HepG2 (cell line): ENCODE data around the gene ZSCAN26. TPM values are rescaled to one million over a fixed set of nuclear protein-coding genes. Genes with fewer than 3 reads are reported as not detected.

ENCODE experiments used
- ATAC-seq: fragments of 200-7000 bp; cut with Tn5 transposase; 3 replicates; pipeline ENCODE4 v1.9.1; 2020; ENCODE audit warnings: mild to moderate bottlenecking, moderate library complexity
- BruUV-seq: library from RNA; stranded (reverse); fragments of 400-500 nt; replicated peaks from 2 replicates; lab custom pipeline; 2021; lab: Mats Ljungman, UMichigan
- CTCF ChIA-PET: fragments of 300-600 bp; formaldehyde crosslinking; extraction: SDS; loops from one replicate; lab custom pipeline; 2021; ENCODE audit warnings: low total read pairs, inconsistent platforms, low intra/inter-chr PET ratio; lab: Yijun Ruan, JAX
- POLR2A ChIA-PET: fragments of 350-600 bp; sonication (Branson Sonifier 250); formaldehyde crosslinking; loops from one replicate; lab custom pipeline; 2020; ENCODE audit warnings: antibody characterized with exemption, inconsistent platforms; lab: Yijun Ruan, JAX
- DNase-seq: peaks from one replicate; pipeline ENCODE4 v3.0.0-alpha.2; 2015; ENCODE audit warnings: low spot score
- FAIRE-seq: peaks from 3 replicates; lab custom pipeline; 2011; peaks lifted over from hg19 to GRCh38; lab: Jason Lieb, UNC
- H2AFZ ChIP-seq: one replicate; pipeline ENCODE4 v1.6.1; 2011; ENCODE audit warnings: low read length, inconsistent platforms
- H3K27ac ChIP-seq: fragments of 300-600 bp; 3 replicates; pipeline ENCODE4 v1.8.0; 2011; ENCODE audit warnings: mixed run types, mild to moderate bottlenecking, mixed read lengths, low read length, inconsistent platforms; ENCODE audit not compliant: insufficient read depth; ENCODE audit errors: extremely low read length
- H3K27me3 ChIP-seq, 2 experiments: fragments of 200-600 bp in 1 of 2; 2 replicates in 1 of 2; 3 replicates in 1 of 2; pipeline versions ENCODE4 v1.6.0 to v1.8.0; 2011; ENCODE audit warnings: low read length in 2 of 2, mild to moderate bottlenecking in 2 of 2, moderate library complexity in 2 of 2, inconsistent platforms in 1 of 2; ENCODE audit not compliant: insufficient read depth in 2 of 2, control insufficient read depth in 1 of 2
- H3K36me3 ChIP-seq, 2 experiments: fragments of 200-600 bp in 1 of 2; replicated peaks in 1 of 2; 2 replicates in 1 of 2; 3 replicates in 1 of 2; pipeline versions ENCODE4 v1.5.1 to v1.8.0; 2011; ENCODE audit warnings: low read length in 2 of 2, inconsistent platforms in 1 of 2; ENCODE audit not compliant: insufficient read depth in 2 of 2, control insufficient read depth in 1 of 2
- H3K4me1 ChIP-seq: 2 replicates; pipeline ENCODE4 v1.5.1; 2012; ENCODE audit warnings: low read length, inconsistent platforms; ENCODE audit not compliant: insufficient read depth
- H3K4me2 ChIP-seq: 2 replicates; pipeline ENCODE4 v1.6.0; 2011; ENCODE audit warnings: low read depth, low read length, inconsistent platforms
- H3K4me3 ChIP-seq, 3 experiments: fragments of 200-600 bp in 1 of 3; sonication (generic), shearing (Covaris generic) in 1 of 3; replicated peaks in 1 of 3; 2 replicates each; pipeline ENCODE4 v1.5.1; 2011 to 2016; ENCODE audit warnings: low read length in 3 of 3, inconsistent platforms in 2 of 3, low read depth in 2 of 3, mild to moderate bottlenecking in 2 of 3, control low read depth in 1 of 3, mixed read lengths in 1 of 3; ENCODE audit not compliant: insufficient read depth in 1 of 3
- H3K79me2 ChIP-seq: one replicate; pipeline ENCODE4 v1.6.1; 2011; ENCODE audit warnings: low read length, inconsistent platforms; ENCODE audit not compliant: insufficient read depth
- H3K9ac ChIP-seq: 2 replicates; pipeline ENCODE4 v1.6.0; 2011; ENCODE audit warnings: mild to moderate bottlenecking, low read depth, low read length, inconsistent platforms; ENCODE audit not compliant: insufficient read depth
- H3K9me3 ChIP-seq: 2 replicates; pipeline ENCODE4 v1.5.1; 2012; ENCODE audit warnings: mild to moderate bottlenecking, low read length
- H4K20me1 ChIP-seq: 2 replicates; pipeline ENCODE4 v1.6.0; 2011; ENCODE audit warnings: inconsistent platforms, mild to moderate bottlenecking, low read length, moderate library complexity; ENCODE audit not compliant: insufficient read depth
- ZNF7 ChIP-seq: IDR thresholded peaks from 2 replicates; pipeline ENCODE4 v1.6.1; 2016; ENCODE audit warnings: missing biosample characterization, missing genetic modification reagents
- WGBS: methylation state at CpG from one replicate; pipeline ENCODE4 v1.1.6; 2017; ENCODE audit warnings: low lambda C conversion rate; 5-methylcytosine and 5-hydroxymethylcytosine counted together
- in situ Hi-C: cut with HindIII; loops from 2 replicates; pipeline ENCODE4 v1.10.0; 2017; ENCODE audit warnings: low pct_unique_long_range_greater_than_20kb; ENCODE audit not compliant: extremely low pct_ligation_motif_present
- intact Hi-C: fragments of 100-400 bp; cut with micrococcal nuclease; formaldehyde crosslinking; loops from one replicate; pipeline ENCODE4 v1.10.0; 2022; ENCODE audit not compliant: unreplicated experiment
- polyA plus RNA-seq, 8 experiments: library from polyadenylated mRNA; depleted of rRNA in 3 of 8; stranded (reverse) in 7 of 8; unstranded in 1 of 8; fragments of >200 nt; fragmentation: Illumina TruSeq in 4 of 8; extraction: Trizol in 4 of 8; gene quantifications; 2 replicates each; pipeline versions ENCODE4 v1.2.1 to v1.2.3, GENCODE V29; 2011 to 2016; ENCODE audit warnings: low read depth in 4 of 8, missing spikeins in 1 of 8, mixed read lengths in 1 of 8; ENCODE audit not compliant: insufficient read depth in 1 of 8
- total RNA-seq, 5 experiments: library from RNA; depleted of rRNA; stranded (reverse); fragments of >200 nt; fragmentation: Illumina TruSeq; extraction: Trizol; gene quantifications; 2 replicates each; pipeline ENCODE4 v1.2.3, GENCODE V29; 2016; ENCODE audit warnings: low read depth in 1 of 5
- TF ChIP-seq, protein P1 (sequence below): sonication (generic); formaldehyde crosslinking; IDR thresholded peaks from 2 replicates; pipeline ENCODE4 v1.4.0; 2020; ENCODE audit warnings: mild to moderate bottlenecking, missing genetic modification reagents

Gene ZSCAN26
- total and polyA plus RNA-seq, 2 of the 13 experiments (the other 11 are each of a cell fraction or from before 2014, with no cell fraction given) = 12.0 to 15.6 TPM

DNA sequence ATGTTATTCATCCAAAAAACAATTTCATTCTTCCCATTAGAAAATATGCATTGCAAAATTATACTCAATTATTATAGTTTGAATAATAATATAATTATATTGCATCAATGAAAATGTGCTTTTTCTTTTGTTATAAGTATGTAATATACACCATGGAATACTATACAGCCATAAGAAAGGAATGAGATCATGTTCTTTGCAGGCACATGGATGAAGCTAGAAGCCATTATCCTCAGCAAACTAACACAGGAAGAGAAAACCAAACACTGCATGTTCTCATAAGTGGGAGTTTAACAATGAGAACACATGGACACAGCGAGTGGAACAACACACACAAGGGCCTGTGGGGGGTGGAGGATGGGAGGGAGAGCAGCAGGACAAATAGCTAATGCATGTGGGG lies 9.9 kb upstream of the ZSCAN26 start:
- no peak overlapping the region for H3K4me3 ChIP-seq
- TF ChIP-seq ZNF7 (CRISPR knock-in tag) = peak; percentile 53
- TF ChIP-seq, protein P1, sequence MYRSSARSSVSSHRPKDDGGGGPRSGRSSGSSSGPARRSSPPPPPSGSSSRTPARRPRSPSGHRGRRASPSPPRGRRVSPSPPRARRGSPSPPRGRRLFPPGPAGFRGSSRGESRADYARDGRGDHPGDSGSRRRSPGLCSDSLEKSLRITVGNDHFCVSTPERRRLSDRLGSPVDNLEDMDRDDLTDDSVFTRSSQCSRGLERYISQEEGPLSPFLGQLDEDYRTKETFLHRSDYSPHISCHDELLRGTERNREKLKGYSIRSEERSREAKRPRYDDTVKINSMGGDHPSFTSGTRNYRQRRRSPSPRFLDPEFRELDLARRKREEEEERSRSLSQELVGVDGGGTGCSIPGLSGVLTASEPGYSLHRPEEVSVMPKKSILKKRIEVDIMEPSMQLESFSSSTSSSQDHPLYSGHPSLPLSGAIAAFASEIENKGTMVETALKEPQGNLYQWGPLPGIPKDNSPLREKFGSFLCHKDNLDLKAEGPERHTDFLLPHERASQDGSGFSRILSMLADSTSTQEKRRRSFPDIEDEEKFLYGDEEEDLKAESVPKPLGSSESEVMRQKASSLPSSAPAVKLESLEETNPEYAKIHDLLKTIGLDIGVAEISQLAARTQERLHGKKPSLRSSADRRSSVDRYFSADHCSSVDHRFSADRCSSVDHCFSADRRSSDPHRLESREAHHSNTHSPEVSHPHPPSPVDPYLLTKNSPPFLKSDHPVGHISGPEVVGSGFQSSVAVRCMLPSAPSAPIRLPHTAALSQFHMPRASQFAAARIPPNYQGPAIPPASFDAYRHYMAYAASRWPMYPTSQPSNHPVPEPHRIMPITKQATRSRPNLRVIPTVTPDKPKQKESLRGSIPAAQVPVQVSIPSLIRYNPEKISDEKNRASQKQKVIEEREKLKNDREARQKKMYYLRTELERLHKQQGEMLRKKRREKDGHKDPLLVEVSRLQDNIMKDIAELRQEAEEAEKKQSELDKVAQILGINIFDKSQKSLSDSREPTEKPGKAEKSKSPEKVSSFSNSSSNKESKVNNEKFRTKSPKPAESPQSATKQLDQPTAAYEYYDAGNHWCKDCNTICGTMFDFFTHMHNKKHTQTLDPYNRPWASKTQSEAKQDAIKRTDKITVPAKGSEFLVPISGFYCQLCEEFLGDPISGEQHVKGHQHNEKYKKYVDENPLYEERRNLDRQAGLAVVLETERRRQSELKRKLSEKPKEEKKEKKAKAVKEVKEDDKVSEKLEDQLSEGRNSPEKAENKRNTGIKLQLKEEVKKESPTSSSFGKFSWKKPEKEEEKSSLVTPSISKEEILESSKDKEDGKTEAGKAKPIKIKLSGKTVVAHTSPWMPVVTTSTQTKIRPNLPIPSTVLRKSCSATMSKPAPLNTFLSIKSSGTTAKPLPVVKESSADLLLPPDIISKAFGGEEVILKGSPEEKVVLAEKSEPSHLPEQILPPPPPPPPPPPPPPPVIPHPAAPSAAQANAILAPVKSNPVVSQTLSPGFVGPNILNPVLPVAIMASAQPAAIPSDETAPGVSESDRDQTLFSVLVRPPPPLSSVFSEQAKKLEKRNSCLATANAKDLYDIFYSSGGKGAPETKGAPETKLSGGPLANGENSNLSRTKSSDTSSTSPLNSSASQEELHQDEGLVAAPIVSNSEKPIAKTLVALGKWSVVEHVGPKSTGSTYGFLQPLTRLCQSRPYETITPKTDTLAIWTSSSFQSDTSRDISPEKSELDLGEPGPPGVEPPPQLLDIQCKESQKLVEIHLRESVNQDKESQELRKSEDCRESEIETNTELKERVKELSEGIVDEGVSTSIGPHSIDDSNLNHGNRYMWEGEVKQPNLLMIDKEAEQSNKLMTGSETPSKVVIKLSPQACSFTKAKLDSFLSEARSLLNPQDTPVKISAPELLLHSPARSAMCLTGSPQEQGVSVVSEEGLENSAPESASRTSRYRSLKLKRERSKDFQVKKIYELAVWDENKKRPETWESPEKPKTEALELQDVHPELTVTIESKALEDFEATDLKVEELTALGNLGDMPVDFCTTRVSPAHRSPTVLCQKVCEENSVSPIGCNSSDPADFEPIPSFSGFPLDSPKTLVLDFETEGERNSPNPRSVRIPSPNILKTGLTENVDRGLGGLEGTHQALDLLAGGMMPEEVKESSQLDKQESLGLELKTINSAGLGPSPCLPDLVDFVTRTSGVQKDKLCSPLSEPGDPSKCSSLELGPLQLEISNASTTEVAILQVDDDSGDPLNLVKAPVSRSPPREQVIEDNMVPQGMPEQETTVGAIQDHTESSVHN (CRISPR knock-in tag) = no peak
- DNase-seq (no peak), FAIRE-seq (no peak), ATAC-seq (no peak)
- no TSS peak for BruUV-seq
- CTCF ChIA-PET = no interaction called here
- H3K79me2 ChIP-seq = no peaks in the 10 kb centered on the region
- no peaks in the 10 kb centered on the region for H4K20me1 ChIP-seq
- H2AFZ ChIP-seq = no peak overlapping the region
- H3K4me2 ChIP-seq = no peak overlapping the region
- in situ Hi-C loops (no loop called here), intact Hi-C loops (no loop called here)
- H3K36me3 ChIP-seq = no peaks in the 10 kb centered on the region
- POLR2A ChIA-PET = no interaction called here
- peaks cover 19% of the 10 kb centered on the region for H3K4me1 ChIP-seq
- no peaks in the 10 kb centered on the region for H3K9me3 ChIP-seq
- H3K27me3 ChIP-seq = peaks cover 0 to 14% of the 10 kb centered on the region in 2 experiments; a peak in 1 of 5 replicates
- no peak overlapping the region for H3K27ac ChIP-seq
- WGBS = 17% methylated on average over 1 of the region's 1 CpG
- no peak overlapping the region for H3K9ac ChIP-seq
